NT2/D1 (cell line): ENCODE data around the gene CCNK.

Experiments
- SUZ12 ChIP-seq: IDR thresholded peaks from 2 replicates; pipeline ENCODE4 v1.6.1; 2011; ENCODE audit not compliant: insufficient read length, insufficient read depth; ENCODE audit errors: extremely low read depth
- YY1 ChIP-seq: IDR thresholded peaks from 2 replicates; pipeline ENCODE4 v1.6.1; 2011; ENCODE audit not compliant: insufficient read length, insufficient read depth
- ZNF274 ChIP-seq: IDR thresholded peaks from 2 replicates; pipeline ENCODE4 v1.6.1; 2011; ENCODE audit warnings: mild to moderate bottlenecking, low read depth, low read length

GRCh38 chr14:99519347-99519881, 38.2 kb downstream of the CCNK start:
- TF ChIP-seq ZNF274 (no peak), YY1 (no peak), SUZ12 (no peak)
